GM12865 (cell line): ENCODE data around the gene EFS.
A peak's percentile ranks its signal among the peaks of the same experiment; 100 is the strongest.

ENCODE experiments used
- DNase-seq: peaks from one replicate; pipeline ENCODE4 v3.0.0; 2010; ENCODE audit warnings: low read depth
- H3K4me3 ChIP-seq: 2 replicates; pipeline ENCODE4 v1.5.1; 2011; ENCODE audit warnings: mild to moderate bottlenecking, low read depth, low read length, control low read depth
- CTCF ChIP-seq: IDR thresholded peaks from 2 replicates; pipeline ENCODE4 v1.5.1; 2011; ENCODE audit warnings: low read length, control low read depth, low read depth, inconsistent platforms; ENCODE audit not compliant: insufficient read depth; ENCODE audit errors: missing control alignments

Gene EFS

GRCh38 chr14:23382731-23383440 lies 17.9 kb upstream of the EFS start:
- DNase-seq, result no peak
- no peak overlapping the region for H3K4me3 ChIP-seq
- no peak for TF ChIP-seq CTCF

- TF ChIP-seq CTCF, result no peak
- no peak overlapping the region for H3K4me3 ChIP-seq
- DNase-seq, result no peak
These were observed 17.3 kb upstream of the EFS start for GRCh38 chr14:23382276-23382675.

- TF ChIP-seq CTCF, result no peak
- no peak for DNase-seq
These were observed 16.9 kb upstream of the EFS start for GRCh38 chr14:23381871-23382270.

GRCh38 chr14:23380976-23381375 lies 16.0 kb upstream of the EFS start:
- no peak for DNase-seq
- no peak for TF ChIP-seq CTCF
- no peak overlapping the region for H3K4me3 ChIP-seq

More at GRCh38 chr14:23381871-23382270, 16.9 kb upstream of the EFS start:
- H3K4me3 ChIP-seq, result no peak overlapping the region

GRCh38 chr14:23380197-23380914 lies 15.4 kb upstream of the EFS start:
- no peak for DNase-seq
- TF ChIP-seq CTCF, result no peak
- H3K4me3 ChIP-seq, result no peak overlapping the region

GRCh38 chr14:23379366-23380196 lies 14.6 kb upstream of the EFS start:
- TF ChIP-seq CTCF, result peak; percentile 98
- DNase-seq, result peak; percentile 68
- no peak overlapping the region for H3K4me3 ChIP-seq
